GM13976 (cell line): ENCODE measurements around the gene ZFHX3.
A peak's percentile ranks its signal among the peaks of the same experiment; 100 is the strongest.

ENCODE experiments used
- DNase-seq: peaks from one replicate; pipeline ENCODE4 v3.0.0; 2012; ENCODE audit warnings: low spot score
- in situ Hi-C: fragments of 300-500 bp; cut with MboI; formaldehyde crosslinking; loops from one replicate; pipeline ENCODE4 v1.12.0; 2022; ENCODE audit warnings: low sequenced_read_pairs, mixed read lengths, inconsistent platforms; ENCODE audit not compliant: unreplicated experiment
- TF ChIP-seq, protein P1 (sequence below): IDR thresholded peaks from 2 replicates; pipeline ENCODE4 v1.5.1; 2012; ENCODE audit warnings: borderline replicate concordance, mild to moderate bottlenecking; ENCODE audit not compliant: insufficient read depth; ENCODE audit errors: extremely low read depth, missing control alignments, control extremely low read depth

The ZFHX3 gene

DNA sequence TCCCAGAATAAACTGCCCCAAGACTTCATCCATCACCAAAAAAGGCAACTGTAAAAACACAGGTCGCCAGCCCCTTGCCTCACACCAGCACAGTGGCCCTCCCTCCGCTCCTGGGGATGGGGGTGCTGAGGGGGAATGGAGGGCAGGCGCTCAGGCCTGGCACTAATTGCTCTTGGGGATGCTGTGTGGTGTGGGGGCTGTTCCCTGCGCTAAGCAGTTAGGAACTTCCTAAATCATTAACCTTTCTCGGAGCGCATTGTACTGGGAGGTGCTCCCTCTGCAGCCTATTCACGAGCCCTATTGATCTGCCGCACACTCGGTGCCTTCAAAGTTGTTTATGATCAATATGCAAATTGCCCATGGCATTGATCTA lies 199.9 kb downstream of the ZFHX3 start:
- in situ Hi-C loops: loop anchor here (25.0 kb wide), 2 partner anchors 336 to 339 kb away; no protein-coding TSS in a partner anchor
- TF ChIP-seq, protein P1, sequence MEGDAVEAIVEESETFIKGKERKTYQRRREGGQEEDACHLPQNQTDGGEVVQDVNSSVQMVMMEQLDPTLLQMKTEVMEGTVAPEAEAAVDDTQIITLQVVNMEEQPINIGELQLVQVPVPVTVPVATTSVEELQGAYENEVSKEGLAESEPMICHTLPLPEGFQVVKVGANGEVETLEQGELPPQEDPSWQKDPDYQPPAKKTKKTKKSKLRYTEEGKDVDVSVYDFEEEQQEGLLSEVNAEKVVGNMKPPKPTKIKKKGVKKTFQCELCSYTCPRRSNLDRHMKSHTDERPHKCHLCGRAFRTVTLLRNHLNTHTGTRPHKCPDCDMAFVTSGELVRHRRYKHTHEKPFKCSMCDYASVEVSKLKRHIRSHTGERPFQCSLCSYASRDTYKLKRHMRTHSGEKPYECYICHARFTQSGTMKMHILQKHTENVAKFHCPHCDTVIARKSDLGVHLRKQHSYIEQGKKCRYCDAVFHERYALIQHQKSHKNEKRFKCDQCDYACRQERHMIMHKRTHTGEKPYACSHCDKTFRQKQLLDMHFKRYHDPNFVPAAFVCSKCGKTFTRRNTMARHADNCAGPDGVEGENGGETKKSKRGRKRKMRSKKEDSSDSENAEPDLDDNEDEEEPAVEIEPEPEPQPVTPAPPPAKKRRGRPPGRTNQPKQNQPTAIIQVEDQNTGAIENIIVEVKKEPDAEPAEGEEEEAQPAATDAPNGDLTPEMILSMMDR: no peak
- DNase-seq: no peak

DNA sequence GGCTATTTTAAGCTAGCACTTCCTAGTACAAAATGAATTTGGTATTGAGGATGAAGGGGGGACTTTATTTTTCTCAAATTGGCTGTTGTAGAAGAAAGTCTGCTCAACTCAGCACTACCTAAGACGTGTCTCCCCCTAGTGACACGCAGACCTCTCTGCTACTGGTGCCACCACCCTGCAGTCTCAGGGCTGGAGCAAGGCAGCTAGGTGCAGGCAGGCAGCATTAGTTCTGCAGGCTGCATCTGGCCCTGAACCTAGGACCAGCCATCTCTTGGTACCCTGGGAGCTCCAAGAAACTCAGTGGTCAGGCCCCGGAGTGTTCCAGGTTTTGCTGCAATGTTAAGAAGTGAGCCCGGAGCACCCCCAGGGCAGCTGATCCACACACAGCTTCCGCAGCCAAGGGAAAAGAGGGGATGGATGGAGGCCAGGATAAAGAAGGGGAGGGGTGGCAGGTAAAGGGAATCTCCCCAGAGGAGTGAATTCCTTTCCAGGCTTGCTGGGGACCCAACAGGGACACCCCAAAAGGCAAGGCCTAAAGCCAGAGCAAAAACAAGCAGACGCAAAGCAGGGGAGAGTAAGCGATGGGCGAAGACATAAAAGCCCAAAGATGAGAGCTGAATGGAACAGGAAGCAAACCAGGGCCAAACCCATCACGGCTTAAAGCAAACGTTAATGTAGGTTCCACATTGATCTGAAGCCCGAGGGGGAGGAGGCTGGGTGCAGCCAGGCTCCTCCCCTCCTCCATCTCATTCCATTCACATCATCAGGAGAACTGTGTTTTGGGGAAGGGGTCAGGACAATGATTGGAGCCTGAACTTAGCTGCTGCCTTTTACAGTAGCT lies 200.5 kb downstream of the ZFHX3 start:
- DNase-seq: peak; percentile 72
- in situ Hi-C loops: loop anchor here (25.0 kb wide), 2 partner anchors 335 to 340 kb away; no protein-coding TSS in a partner anchor
- TF ChIP-seq, protein P1: peak; percentile 35

DNA sequence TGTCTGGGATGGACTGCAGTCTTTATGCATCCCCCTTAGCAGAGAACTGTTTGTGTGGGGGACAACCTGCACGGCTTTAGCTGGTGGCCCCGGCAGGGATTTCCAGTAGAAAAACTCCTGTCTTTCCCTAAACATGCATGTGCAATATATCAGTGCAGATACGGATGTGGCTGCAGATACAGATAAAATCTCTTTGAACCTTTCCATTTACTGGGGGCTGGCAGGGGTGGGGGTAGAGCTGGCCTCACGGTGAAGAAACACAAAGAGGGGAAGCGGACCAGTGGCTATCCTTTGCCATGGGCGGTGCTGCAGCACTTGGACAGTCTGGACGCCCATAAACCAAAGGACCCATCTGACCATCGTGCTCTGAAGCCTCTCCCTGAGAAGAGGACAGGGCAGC lies 201.3 kb downstream of the ZFHX3 start:
- TF ChIP-seq, protein P1: no peak
- in situ Hi-C loops: loop anchor here (25.0 kb wide), 2 partner anchors 334 to 341 kb away; no protein-coding TSS in a partner anchor
- no peak for DNase-seq

DNA sequence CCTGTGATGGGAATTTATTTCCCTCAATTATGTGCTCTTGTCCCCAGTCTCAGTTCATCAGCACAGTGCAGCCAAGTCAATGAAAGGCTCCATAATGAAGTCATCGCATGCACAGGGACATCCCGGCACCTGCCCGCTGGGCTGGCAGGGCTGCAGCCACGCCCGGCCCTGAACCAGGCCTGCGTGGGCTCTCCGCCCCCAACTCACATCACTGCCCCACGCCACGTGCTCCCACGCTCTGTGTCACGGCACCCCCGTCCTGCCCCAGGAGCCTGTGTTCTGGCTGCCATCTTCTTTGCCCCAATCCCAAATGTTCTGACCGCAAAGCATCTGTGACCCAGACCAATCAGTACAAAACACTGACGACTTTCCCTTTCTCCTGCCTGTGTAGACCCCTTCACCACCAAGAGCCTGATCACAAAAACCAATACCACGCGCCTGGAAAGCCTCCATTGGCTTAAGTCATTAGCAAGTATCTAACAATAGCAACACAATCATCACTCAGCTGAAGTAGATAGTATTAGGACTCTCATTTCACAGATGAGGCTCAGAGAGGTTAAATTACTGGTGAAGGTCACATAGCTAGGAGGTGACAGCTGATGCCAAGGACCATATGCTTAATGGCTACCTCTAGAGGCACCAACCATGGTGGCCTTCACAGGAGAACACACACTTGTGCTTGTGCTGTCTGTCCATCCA lies 202.5 kb downstream of the ZFHX3 start:
- TF ChIP-seq, protein P1: no peak
- in situ Hi-C loops: loop anchor here (25.0 kb wide), 2 partner anchors 333 to 342 kb away; no protein-coding TSS in a partner anchor
- DNase-seq: no peak

DNA sequence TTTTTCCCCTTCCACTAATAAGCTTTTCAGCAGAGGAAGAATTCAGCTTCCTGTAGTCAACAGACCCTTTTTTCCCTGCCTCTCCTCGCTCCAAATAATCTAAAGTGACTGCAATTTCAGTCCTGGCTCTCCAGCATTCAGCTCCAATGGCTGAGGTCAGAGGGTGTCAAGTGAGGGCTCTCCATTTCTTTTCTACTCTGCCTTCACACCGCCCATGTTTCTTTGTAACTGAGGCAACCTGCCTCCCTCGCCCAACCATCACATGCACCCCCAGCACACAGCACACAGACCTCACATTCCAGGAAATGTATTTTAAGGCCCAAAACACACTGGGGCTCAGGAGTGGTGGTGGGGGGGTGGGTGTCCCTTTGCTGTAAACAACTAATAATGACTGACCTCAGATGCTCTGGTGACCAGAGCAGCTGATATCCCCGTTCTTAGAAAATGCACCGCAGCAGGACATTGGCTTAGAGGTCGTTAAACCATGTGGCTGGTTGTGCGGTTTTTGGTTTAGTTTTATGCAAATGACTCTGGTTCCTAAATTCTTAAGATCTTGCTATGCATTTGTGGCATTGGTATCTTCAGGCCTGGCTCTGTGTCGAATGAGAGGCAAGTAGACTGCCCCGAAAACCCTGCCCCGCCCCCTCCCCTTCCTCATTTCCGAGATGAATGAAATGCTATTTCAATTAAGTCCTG lies 203.6 kb downstream of the ZFHX3 start:
- in situ Hi-C loops: loop anchor here (25.0 kb wide), 2 partner anchors 332 to 343 kb away; no protein-coding TSS in a partner anchor
- TF ChIP-seq, protein P1: no peak
- no peak for DNase-seq

DNA sequence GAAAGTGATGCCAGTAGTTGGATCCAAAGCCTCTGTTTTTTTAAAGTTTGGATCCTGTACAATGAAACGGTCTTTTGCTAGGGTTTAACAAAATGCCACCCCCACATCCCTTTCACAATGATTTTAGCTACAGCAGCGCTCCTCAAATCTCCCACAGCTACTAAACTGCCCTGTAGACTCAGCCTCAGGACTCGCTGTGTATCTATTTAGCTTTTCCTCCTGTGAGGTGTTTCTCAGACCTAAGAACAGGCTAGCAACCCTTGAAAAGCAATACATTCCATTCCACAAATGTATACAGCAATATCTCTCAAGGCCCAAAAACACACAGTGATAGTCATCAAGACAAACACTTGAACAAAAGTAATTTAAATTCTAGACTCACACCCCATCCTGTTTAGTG lies 206.4 kb downstream of the ZFHX3 start:
- DNase-seq: no peak
- in situ Hi-C loops: loop anchor here (25.0 kb wide), 2 partner anchors 329 to 346 kb away; no protein-coding TSS in a partner anchor
- TF ChIP-seq, protein P1: no peak
